Panc1 (cell line): ENCODE data around the gene KLHL35. TPM values are rescaled to one million over a fixed set of nuclear protein-coding genes. Genes with fewer than 3 reads are reported as not detected.

Source experiments
- ATAC-seq: fragments of 200-7000 bp; cut with Tn5 transposase; 2 replicates; pipeline ENCODE4 v1.9.1; 2020; ENCODE audit warnings: mild to moderate bottlenecking, moderate library complexity
- BruUV-seq: library from RNA; stranded (reverse); fragments of 400-500 nt; replicated peaks from 2 replicates; lab custom pipeline; 2021; lab: Mats Ljungman, UMichigan
- CTCF ChIA-PET: fragments of 300-600 bp; sonication (Branson Sonifier 250); formaldehyde crosslinking; loops from one replicate; lab custom pipeline; 2022; ENCODE audit warnings: antibody characterized with exemption; lab: Charles Lee
- POLR2A ChIA-PET: fragments of 300-600 bp; sonication (Branson Sonifier 250); formaldehyde crosslinking; loops from one replicate; lab custom pipeline; 2022; ENCODE audit warnings: antibody characterized with exemption; lab: Charles Lee
- DNase-seq: peaks from one replicate; pipeline ENCODE4 v3.0.0-alpha.2; 2010; ENCODE audit warnings: low read depth, low spot score
- H3K27ac ChIP-seq: 2 replicates; pipeline ENCODE4 v1.5.1; 2011; ENCODE audit warnings: mild to moderate bottlenecking, low read length, inconsistent platforms
- H3K27me3 ChIP-seq: fragments of 200-500 bp; sonication (Bioruptor generic); 2 replicates; pipeline ENCODE4 v1.6.0; 2014; ENCODE audit warnings: low read length, inconsistent platforms; ENCODE audit not compliant: control insufficient read depth, insufficient read depth
- H3K36me3 ChIP-seq: fragments of 200-500 bp; sonication (Bioruptor generic); 2 replicates; pipeline ENCODE4 v1.5.1; 2014; ENCODE audit warnings: inconsistent platforms, mild to moderate bottlenecking, low read length, moderate library complexity; ENCODE audit not compliant: control insufficient read depth, insufficient read depth
- H3K4me1 ChIP-seq: 2 replicates; pipeline ENCODE4 v1.5.1; 2011; ENCODE audit warnings: inconsistent platforms, mild to moderate bottlenecking, low read length, moderate library complexity; ENCODE audit not compliant: control insufficient read depth, insufficient read depth
- H3K4me3 ChIP-seq, 2 experiments: 2 replicates each; pipeline ENCODE4 v1.5.1; 2011 to 2012; ENCODE audit warnings: low read depth in 2 of 2, low read length in 2 of 2, mild to moderate bottlenecking in 2 of 2, inconsistent platforms in 1 of 2, moderate library complexity in 1 of 2
- H3K9me3 ChIP-seq: fragments of 200-500 bp; sonication (Bioruptor generic); 2 replicates; pipeline ENCODE4 v1.5.1; 2014; ENCODE audit warnings: low read depth, mild to moderate bottlenecking, inconsistent platforms, low read length, moderate library complexity; ENCODE audit not compliant: control insufficient read depth, insufficient read depth
- CTCF ChIP-seq: fragments of 450-650 bp; IDR thresholded peaks from 2 replicates; pipeline ENCODE4 v1.5.1; 2017; ENCODE audit warnings: mild to moderate bottlenecking
- POLR2AphosphoS5 ChIP-seq: IDR thresholded peaks from 2 replicates; pipeline ENCODE4 v1.6.1; 2012; ENCODE audit warnings: mild to moderate bottlenecking, low read depth, low read length, moderate library complexity
- REST ChIP-seq, 2 experiments: IDR thresholded peaks; 2 replicates each; pipeline ENCODE4 v1.6.1; 2011 to 2012; ENCODE audit warnings: low read depth in 2 of 2, control low read depth in 1 of 2, low read length in 1 of 2, mild to moderate bottlenecking in 1 of 2, moderate library complexity in 1 of 2; ENCODE audit not compliant: insufficient read depth in 1 of 2
- SIN3A ChIP-seq: IDR thresholded peaks from 2 replicates; pipeline ENCODE4 v1.6.1; 2012; ENCODE audit warnings: low read depth, mild to moderate bottlenecking, low read length, moderate library complexity, borderline replicate concordance; ENCODE audit not compliant: insufficient read depth
- TCF7L2 ChIP-seq: IDR thresholded peaks from 2 replicates; pipeline ENCODE4 v1.6.1; 2011; ENCODE audit warnings: mild to moderate bottlenecking, low read depth, low read length, inconsistent platforms
- in situ Hi-C: cut with HindIII; loops from 2 replicates; pipeline ENCODE4 v1.10.0; 2016; ENCODE audit warnings: low sequenced_read_pairs, low pct_unique_long_range_greater_than_20kb
- intact Hi-C: fragments of 100-400 bp; cut with micrococcal nuclease; formaldehyde crosslinking; loops from one replicate; pipeline ENCODE4 v1.10.0; 2022; ENCODE audit not compliant: unreplicated experiment
- total RNA-seq: library from RNA; stranded (reverse); gene quantifications from one replicate; pipeline ENCODE4 v1.2.1, GENCODE V29; 2021; ENCODE audit not compliant: unreplicated experiment

Gene KLHL35
- total RNA-seq, 1 experiment from 2014 or later, result 10.9 TPM

DNA sequence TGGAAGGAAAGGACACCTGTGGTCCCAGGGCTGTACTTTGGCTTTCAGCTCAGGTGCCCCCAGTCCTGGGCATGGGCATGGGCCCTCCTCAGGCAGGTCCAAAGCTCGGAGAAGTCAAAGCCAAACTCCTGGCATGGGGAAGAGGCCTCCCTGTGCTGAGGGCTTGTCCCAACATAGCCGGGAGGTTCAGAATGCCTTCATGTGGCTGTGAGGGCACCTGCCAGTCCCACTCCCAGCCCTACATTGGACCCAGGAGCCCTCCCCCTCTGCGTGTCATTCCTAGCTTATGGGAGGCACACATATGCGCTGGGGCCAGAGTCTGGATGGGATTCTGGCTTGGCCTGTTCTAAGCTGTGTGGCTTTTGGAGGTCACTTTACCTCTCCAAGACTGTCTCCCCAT is 1.0 kb upstream of the KLHL35 start:
- no peak overlapping the region for H3K4me3 ChIP-seq
- no peak for ATAC-seq
- intact Hi-C loops (no loop called here), in situ Hi-C loops (no loop called here)
- ChIA-PET POLR2A (no interaction called here), CTCF (no interaction called here)
- no peaks in the 10 kb centered on the region for H3K36me3 ChIP-seq
- no peaks in the 10 kb centered on the region for H3K27me3 ChIP-seq
- BruUV-seq, result no TSS peak
- no peaks in the 10 kb centered on the region for H3K9me3 ChIP-seq
- H3K27ac ChIP-seq, result no peak overlapping the region
- DNase-seq, result no peak
- peaks cover 14% of the 10 kb centered on the region for H3K4me1 ChIP-seq
- TF ChIP-seq TCF7L2 (no peak), POLR2AphosphoS5 (no peak), SIN3A (no peak), CTCF (no peak), REST (IDR thresholded peaks at IDR 0.05; ENCODE audit: insufficient read depth in 1 of 2, low read depth in 2 of 2, low read length in 1 of 2) (no peak)

DNA sequence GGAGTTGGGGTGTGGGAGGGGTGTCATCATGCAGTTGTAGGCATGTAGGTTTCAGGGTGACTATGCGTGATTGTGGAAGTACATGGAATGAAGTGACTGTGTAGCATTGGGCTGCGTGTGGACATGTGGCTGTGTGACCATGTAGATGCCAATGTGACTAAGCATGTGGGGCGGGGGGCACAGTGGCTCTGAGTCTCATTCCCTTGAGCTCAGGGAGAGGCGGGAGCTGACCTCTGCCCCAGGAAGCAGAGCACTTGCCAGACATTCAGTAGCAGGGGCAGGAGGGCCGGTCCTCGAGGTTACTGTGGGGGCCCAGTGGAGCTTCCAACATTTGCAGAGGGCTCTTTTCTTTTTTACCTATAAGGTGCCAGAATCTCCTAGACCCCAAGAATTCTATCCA is 440 bp upstream of the KLHL35 start:
- no peak for TF ChIP-seq CTCF
- TF ChIP-seq POLR2AphosphoS5, result no peak
- TF ChIP-seq TCF7L2, result no peak
- no peak for TF ChIP-seq SIN3A
- TF ChIP-seq REST (IDR thresholded peaks at IDR 0.05; ENCODE audit: insufficient read depth in 1 of 2, low read depth in 2 of 2, low read length in 1 of 2), result no peak
- Histone ChIP-seq H3K4me1 (peaks cover 15% of the 10 kb centered on the region), H3K4me3 (no peak overlapping the region), H3K36me3 (no peaks in the 10 kb centered on the region), H3K27me3 (no peaks in the 10 kb centered on the region), H3K9me3 (no peaks in the 10 kb centered on the region), H3K27ac (no peak overlapping the region)
- ChIA-PET CTCF (no interaction called here), POLR2A (no interaction called here)
- ATAC-seq, result no peak
- DNase-seq, result no peak
- BruUV-seq, result no TSS peak
- intact Hi-C loops, result no loop called here
- in situ Hi-C loops, result no loop called here
